GM13976 (cell line): ENCODE results near the gene MEPE.

Experiments
- DNase-seq: peaks from one replicate; pipeline ENCODE4 v3.0.0; 2012; ENCODE audit warnings: low spot score
- in situ Hi-C: fragments of 300-500 bp; cut with MboI; formaldehyde crosslinking; loops from one replicate; pipeline ENCODE4 v1.12.0; 2022; ENCODE audit warnings: low sequenced_read_pairs, mixed read lengths, inconsistent platforms; ENCODE audit not compliant: unreplicated experiment
- TF ChIP-seq, protein P1 (sequence below): IDR thresholded peaks from 2 replicates; pipeline ENCODE4 v1.5.1; 2012; ENCODE audit warnings: borderline replicate concordance, mild to moderate bottlenecking; ENCODE audit not compliant: insufficient read depth; ENCODE audit errors: extremely low read depth, missing control alignments, control extremely low read depth

Gene MEPE

DNA sequence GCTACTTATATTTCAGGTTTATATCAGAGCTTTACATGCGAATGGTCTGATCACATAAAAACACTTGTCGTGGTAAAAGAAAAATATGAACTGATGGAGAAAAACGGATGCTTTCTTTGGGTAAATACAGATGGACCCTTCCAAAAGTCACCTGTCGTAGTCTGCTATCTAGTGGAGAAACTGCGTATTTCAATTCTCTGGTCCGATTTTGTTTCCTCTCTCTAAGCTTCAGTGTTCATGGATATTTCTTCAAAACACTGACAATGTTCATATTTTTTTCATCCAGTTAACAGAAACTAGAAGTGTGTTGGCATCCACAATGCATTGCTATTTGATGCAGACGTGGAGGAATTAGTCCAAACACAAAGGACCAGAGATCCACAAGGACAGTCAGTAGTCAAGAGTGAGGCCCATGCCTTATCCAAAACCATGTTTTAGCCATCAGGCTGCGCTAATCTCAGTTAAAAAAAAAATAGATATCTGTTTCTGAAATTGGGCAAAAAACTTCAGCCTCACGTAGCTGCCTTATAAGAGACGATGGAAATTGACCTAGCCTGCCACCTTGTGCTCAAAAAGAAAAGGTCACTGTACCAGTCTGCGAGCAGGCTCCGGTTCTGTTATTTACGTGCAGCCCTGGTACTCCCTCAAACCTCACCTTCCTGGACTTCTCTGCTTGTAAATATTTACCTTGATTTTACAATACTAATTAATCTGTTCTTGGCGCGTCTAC lies 16.0 kb downstream of the MEPE start:
- in situ Hi-C loops, result loop anchor here (10.0 kb wide), 1 partner anchor 164 kb away; no protein-coding TSS in a partner anchor
- DNase-seq, result no peak
- TF ChIP-seq, protein P1, sequence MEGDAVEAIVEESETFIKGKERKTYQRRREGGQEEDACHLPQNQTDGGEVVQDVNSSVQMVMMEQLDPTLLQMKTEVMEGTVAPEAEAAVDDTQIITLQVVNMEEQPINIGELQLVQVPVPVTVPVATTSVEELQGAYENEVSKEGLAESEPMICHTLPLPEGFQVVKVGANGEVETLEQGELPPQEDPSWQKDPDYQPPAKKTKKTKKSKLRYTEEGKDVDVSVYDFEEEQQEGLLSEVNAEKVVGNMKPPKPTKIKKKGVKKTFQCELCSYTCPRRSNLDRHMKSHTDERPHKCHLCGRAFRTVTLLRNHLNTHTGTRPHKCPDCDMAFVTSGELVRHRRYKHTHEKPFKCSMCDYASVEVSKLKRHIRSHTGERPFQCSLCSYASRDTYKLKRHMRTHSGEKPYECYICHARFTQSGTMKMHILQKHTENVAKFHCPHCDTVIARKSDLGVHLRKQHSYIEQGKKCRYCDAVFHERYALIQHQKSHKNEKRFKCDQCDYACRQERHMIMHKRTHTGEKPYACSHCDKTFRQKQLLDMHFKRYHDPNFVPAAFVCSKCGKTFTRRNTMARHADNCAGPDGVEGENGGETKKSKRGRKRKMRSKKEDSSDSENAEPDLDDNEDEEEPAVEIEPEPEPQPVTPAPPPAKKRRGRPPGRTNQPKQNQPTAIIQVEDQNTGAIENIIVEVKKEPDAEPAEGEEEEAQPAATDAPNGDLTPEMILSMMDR, result peak; percentile 63

DNA sequence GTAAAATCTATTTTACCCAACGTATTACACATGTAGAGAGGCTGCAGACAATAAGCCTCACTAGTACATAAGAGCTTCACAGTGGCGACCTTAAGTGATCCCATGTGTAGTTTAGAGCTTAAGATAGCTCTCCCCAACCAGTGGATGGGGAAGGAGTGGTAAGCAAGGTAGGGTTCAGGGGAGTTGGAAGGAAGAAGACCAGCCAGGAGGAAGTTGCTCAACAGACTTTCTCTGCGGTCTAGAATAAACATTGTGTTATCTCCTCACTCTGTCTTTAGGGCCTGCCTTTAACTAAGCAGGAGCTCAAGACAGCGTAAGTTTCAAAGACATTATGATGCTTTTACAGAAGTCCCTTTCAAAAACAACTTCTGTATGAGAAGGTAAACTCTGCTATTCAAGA lies 16.8 kb downstream of the MEPE start:
- in situ Hi-C loops, result loop anchor here (10.0 to 25.0 kb wide), 4 partner anchors 125 to 663 kb away; partner anchors contain the start of genes PYURF and SPP1
- no peak for DNase-seq
- TF ChIP-seq, protein P1, result no peak

DNA sequence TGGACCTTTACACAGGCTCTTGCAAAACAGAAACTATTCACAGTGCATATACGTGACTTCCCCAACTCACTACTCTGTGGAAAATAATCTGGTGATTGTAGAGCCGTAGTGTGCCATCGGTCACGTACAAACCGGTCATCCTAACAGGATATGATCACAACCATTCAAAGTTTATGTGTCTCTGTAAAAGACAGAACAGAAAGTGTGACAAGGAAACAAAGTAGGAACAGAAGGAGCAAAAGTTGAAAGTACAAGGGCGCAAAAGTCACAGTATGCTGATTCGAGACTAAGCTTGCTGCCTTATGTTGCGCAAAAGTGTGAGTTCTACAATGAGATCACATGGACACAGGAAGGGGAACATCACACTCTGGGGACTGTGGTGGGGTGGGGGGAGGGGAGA lies 18.6 kb downstream of the MEPE start:
- TF ChIP-seq, protein P1, result no peak
- in situ Hi-C loops, result loop anchor here (10.0 to 25.0 kb wide), 3 partner anchors 123 to 661 kb away; partner anchors contain the start of genes PYURF and SPP1
- no peak for DNase-seq

DNA sequence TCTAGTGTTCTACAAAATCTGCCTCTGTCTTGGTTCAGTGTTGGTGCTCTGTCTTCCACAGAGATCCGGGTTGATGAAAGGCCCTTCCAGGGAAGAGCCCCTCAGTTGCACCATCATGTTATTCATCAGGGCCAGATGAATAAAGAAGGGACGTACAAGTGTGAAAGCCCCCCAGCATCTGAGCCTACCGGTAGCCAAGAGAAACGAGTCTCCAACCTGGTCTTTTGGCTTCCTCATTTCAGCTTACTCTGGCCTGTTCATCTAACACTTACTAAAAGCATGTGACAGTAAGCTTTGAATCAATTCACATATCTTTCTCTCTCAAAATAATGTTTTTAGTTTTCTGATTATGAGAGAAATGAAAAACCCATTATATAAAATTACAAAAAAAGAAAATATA lies 19.2 kb downstream of the MEPE start:
- in situ Hi-C loops, result loop anchor here (10.0 to 25.0 kb wide), 3 partner anchors 123 to 660 kb away; partner anchors contain the start of genes PYURF and SPP1
- no peak for DNase-seq
- TF ChIP-seq, protein P1, result no peak

DNA sequence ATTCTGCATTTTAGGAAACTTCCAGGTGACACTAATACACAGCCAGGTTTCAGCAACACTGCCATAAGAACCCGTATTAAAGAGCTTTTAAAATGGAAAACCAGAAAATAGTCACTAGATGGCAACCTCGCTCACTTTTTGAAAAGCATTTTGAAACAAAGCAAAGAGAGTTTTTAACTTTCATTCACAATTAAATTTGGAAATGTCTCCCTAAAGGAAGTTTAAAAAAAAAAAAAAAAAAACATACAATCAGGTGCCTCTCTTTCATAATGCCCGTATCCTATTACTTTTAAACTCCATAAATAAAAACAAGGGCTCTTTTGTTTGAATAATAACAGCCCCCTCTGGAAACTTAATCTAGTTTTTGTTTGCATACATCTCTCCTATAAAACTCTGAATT lies 20.3 kb downstream of the MEPE start:
- peak; percentile 40 for DNase-seq
- in situ Hi-C loops, result loop anchor here (10.0 to 25.0 kb wide), 3 partner anchors 122 to 659 kb away; partner anchors contain the start of genes PYURF and SPP1
- TF ChIP-seq, protein P1, result peak; percentile 14

DNA sequence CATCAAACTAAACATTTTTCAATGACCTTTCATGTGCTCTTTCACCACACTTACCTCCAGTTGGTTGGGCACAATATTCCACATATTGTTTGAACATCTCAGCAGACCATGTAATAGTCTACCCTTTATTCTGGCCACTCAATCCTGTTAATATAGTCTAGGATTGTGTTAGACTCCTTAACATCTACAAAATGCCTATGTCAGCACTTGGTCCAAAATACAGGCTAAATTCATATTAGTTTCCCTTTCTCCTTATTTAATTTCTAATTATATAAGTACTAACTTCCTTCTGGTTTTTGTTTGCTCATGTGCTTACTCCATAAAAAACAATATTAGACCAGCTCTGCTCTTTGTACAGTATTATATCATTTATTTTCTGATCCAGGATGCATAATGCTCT lies 21.1 kb downstream of the MEPE start:
- in situ Hi-C loops, result loop anchor here (10.0 to 25.0 kb wide), 3 partner anchors 121 to 658 kb away; partner anchors contain the start of genes PYURF and SPP1
- TF ChIP-seq, protein P1, result no peak
- DNase-seq, result no peak
